ENCODE data around the gene SMCO4. TPM values are rescaled to one million over a fixed set of nuclear protein-coding genes. Genes with fewer than 3 reads are reported as not detected.

The SMCO4 gene
- total and polyA plus RNA-seq, 2 of the 8 experiments (the other 6 are each of a cell fraction or from before 2014, with no cell fraction given): 33.2 to 53.9 TPM

- Histone ChIP-seq H3K27ac (ENCODE audit: low read depth, low read length) (no peak overlapping the region), H3K23me2 (ENCODE audit: low read depth, low read length) (no peaks in the 10 kb centered on the region), H3K27me3 (replicated peaks in 1 of 4; ENCODE audit: control insufficient read depth in 3 of 4, extremely low read depth in 1 of 4, insufficient read depth in 3 of 4, low read length in 3 of 4) (no peaks in the 10 kb centered on the region), H3K4ac (replicated peaks; ENCODE audit: insufficient read length, low read depth, low read length) (no peak overlapping the region), H2BK20ac (ENCODE audit: low read length) (no peak overlapping the region), H3K18ac (ENCODE audit: extremely low read depth, low read length) (no peak overlapping the region), H3K4me1 (replicated peaks in 1 of 4; ENCODE audit: control insufficient read depth in 3 of 4, insufficient read depth in 4 of 4, low read length in 3 of 4) (peaks cover 0 to 1% (median under 1%) of the 10 kb centered on the region in 4 experiments; a peak in 3 of 7 replicates), H2AK5ac (ENCODE audit: low read depth, low read length) (no peak overlapping the region), H3K79me2 (ENCODE audit: control insufficient read depth in 1 of 2, insufficient read depth in 2 of 2, low read length in 2 of 2) (peaks cover 3 to 11% of the 10 kb centered on the region in 2 experiments; a peak in 1 of 4 replicates), H3K79me1 (ENCODE audit: low read depth, low read length) (0 out of 2 replicates have a peak, but pooled peaks cover 3% of the 10 kb centered on the region), H2AFZ (ENCODE audit: low read length) (no peak overlapping the region), H4K20me1 (replicated peaks in 1 of 2; ENCODE audit: control insufficient read depth in 1 of 2, insufficient read depth in 2 of 2, low read length in 2 of 2) (peaks cover 0 to 2% of the 10 kb centered on the region in 2 experiments), H2BK5ac (ENCODE audit: low read depth, low read length) (no peak overlapping the region), H2BK15ac (ENCODE audit: low read length) (no peak overlapping the region), H3K9me3 (ENCODE audit: insufficient read depth in 2 of 2, low read depth in 1 of 2, low read length in 1 of 2) (no peaks in the 10 kb centered on the region), H3K36me3 (ENCODE audit: control insufficient read depth in 2 of 4, insufficient read depth in 4 of 4, low read length in 3 of 4) (no peaks in the 10 kb centered on the region), H4K91ac (replicated peaks; ENCODE audit: insufficient read length, low read length) (no peak overlapping the region), H3K23ac (ENCODE audit: insufficient read length) (no peak overlapping the region), H4K5ac (ENCODE audit: insufficient read length, low read depth, low read length) (no peak overlapping the region), H3K56ac (replicated peaks; ENCODE audit: insufficient read length, low read depth, low read length) (no peak overlapping the region), H3K4me3 (ENCODE audit: extremely low read depth in 1 of 4, insufficient read depth in 2 of 4, low read depth in 3 of 4, low read length in 4 of 4) (no peak overlapping the region), H2BK120ac (replicated peaks; ENCODE audit: low read depth, low read length) (no peak overlapping the region), H3K9ac (replicated peaks in 1 of 4; ENCODE audit: extremely low read depth in 1 of 4, low read depth in 3 of 4, low read length in 3 of 4) (no peak overlapping the region), H3K14ac (ENCODE audit: insufficient read length) (no peak overlapping the region), H4K8ac (ENCODE audit: extremely low read depth, insufficient read depth, low read length) (no peak overlapping the region), H3K4me2 (ENCODE audit: insufficient read depth in 1 of 2, low read depth in 2 of 2, low read length in 2 of 2) (no peak overlapping the region), H2BK12ac (ENCODE audit: low read depth, low read length) (no peak overlapping the region)
- WGBS, 2 experiments (ENCODE audit: extremely low coverage in 1 of 2, insufficient coverage in 1 of 2, insufficient read length in 1 of 2, insufficient replicate concordance in 2 of 2, low coverage in 1 of 2, low lambda C conversion rate in 2 of 2, missing lambda C conversion rate in 1 of 2): 88% methylated on average over 3 of the region's 3 CpGs; no CpG with 5 or more reads in 1 of the 2 experiments
- ChIA-PET POLR2A (ENCODE audit: partially characterized antibody) (no interaction called here), CTCF (ENCODE audit: partially characterized antibody) (interaction anchor here (0.6 kb wide), 1 partner anchor 37 kb away, joined by 3 read pairs; no protein-coding TSS in a partner anchor)
- TF ChIP-seq JUN (IDR thresholded peaks at IDR 0.05; ENCODE audit: low read depth, low read length): no peak
- TF ChIP-seq POU5F1 (IDR thresholded peaks at IDR 0.05; ENCODE audit: low read depth, low read length): no peak
- TF ChIP-seq TCF12 (IDR thresholded peaks at IDR 0.05; ENCODE audit: low read depth, low read length): no peak
- no peak for TF ChIP-seq KDM1A (IDR thresholded peaks at IDR 0.05; ENCODE audit: borderline replicate concordance, low read length)
- no peak for FAIRE-seq
- DNase-seq (ENCODE audit: low read depth in 1 of 2, low spot score in 2 of 2): no peak
Measured at GRCh38 chr11:93504110-93505095, 38.8 kb downstream of the SMCO4 start.
